Muscle layer of duodenum (tissue), 2 donors: ENCODE data around the gene CACNA1I.

Source experiments
- H3K27ac ChIP-seq: one replicate; pipeline ENCODE4 v1.7.0; 2013; ENCODE audit warnings: mild to moderate bottlenecking, low read length
- H3K27me3 ChIP-seq: one replicate; pipeline ENCODE4 v1.7.0; 2013; ENCODE audit warnings: low read depth, mild to moderate bottlenecking, control low read depth, low read length
- H3K36me3 ChIP-seq, 2 donors: one replicate each; pipeline ENCODE4 v1.7.0; 2013; ENCODE audit warnings: low read length in 2 of 2, control low read depth in 1 of 2, mild to moderate bottlenecking in 1 of 2; ENCODE audit not compliant: insufficient read depth in 2 of 2, control insufficient read depth in 1 of 2
- H3K4me1 ChIP-seq, 2 donors: one replicate each; pipeline ENCODE4 v1.7.0; 2013; ENCODE audit warnings: low read length in 2 of 2, mild to moderate bottlenecking in 2 of 2, control low read depth in 1 of 2, moderate library complexity in 1 of 2; ENCODE audit not compliant: insufficient read depth in 2 of 2, control insufficient read depth in 1 of 2
- H3K4me3 ChIP-seq, 2 donors: one replicate each; pipeline ENCODE4 v1.7.0; 2013; ENCODE audit warnings: low read length in 2 of 2, low read depth in 1 of 2, mild to moderate bottlenecking in 1 of 2
- H3K9me3 ChIP-seq, 2 donors: one replicate each; pipeline ENCODE4 v1.7.0; 2013; ENCODE audit warnings: low read length in 2 of 2, control low read depth in 1 of 2, mild to moderate bottlenecking in 1 of 2; ENCODE audit not compliant: control insufficient read depth in 1 of 2
- donor health status: healthy.

CACNA1I gene

DNA sequence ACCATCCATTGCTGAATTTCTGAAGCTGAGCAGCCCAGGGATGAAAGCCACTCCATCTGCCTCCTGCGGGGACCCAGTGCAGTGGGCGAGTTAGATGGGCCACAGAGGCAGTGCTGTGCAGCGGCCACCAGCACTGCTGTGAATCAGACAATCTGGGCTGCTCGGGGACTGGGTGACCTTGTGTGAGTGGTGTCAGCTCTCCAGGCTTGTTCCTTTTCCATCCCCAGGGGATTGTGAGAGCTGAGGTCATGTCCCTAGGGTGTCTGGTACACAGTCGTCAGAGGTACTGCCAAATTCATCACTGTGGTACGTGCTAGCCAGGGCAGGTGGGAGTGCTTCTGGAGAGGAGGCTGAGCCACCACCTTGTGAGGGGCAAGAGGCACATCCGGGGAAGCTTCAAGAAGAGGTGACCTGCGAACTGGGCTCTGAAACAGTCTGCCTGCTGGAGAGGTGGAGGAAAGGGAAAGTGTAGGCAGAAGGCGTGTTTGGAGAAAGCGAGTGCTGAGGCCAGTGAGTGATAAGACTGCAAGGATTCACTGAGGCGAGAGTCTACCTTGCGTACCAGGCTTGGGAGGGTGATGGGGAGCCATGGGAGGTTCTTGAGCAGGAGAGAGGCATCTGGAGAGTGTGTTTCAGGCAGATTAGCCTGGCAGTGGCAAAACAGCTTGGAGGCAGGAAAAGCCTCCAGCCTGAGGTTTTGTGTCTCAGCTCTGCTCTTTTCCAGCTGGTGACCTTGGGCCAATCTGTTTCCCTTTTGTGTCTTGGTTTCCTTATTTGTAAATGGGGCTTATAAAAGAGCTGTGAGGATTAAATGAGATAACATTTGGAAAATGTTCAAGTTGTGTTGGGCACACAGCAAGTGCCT, 22.7 kb downstream of the CACNA1I start:
- no peak overlapping the region for H3K4me3 ChIP-seq
- no peaks in the 10 kb centered on the region for H3K9me3 ChIP-seq
- no peaks in the 10 kb centered on the region for H3K4me1 ChIP-seq
- H3K27ac ChIP-seq = no peak overlapping the region
- H3K36me3 ChIP-seq = no peaks in the 10 kb centered on the region
- H3K27me3 ChIP-seq = peaks cover 15% of the 10 kb centered on the region

DNA sequence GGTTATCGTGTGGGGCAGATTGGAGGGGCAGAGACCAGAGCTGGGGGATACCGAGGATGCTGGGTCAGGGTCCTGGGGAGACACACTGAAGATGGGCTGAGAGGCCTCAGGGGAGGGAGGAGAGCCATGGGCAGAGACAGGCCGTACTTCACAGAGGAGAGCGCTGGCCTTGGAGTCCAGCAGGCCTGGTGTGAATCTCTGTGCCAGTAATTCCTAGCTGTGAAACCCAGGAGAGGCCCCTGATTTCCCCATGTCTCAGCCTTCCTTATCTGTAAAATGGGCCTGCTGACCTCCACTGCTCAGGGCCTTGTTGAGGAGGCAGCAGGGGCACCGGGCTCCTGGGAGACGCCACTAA, 23.4 kb downstream of the CACNA1I start:
- H3K36me3 ChIP-seq = no peaks in the 10 kb centered on the region
- H3K9me3 ChIP-seq = no peaks in the 10 kb centered on the region
- H3K27ac ChIP-seq = no peak overlapping the region
- H3K4me1 ChIP-seq = no peaks in the 10 kb centered on the region
- no peak overlapping the region for H3K4me3 ChIP-seq
- H3K27me3 ChIP-seq = peaks cover 15% of the 10 kb centered on the region

DNA sequence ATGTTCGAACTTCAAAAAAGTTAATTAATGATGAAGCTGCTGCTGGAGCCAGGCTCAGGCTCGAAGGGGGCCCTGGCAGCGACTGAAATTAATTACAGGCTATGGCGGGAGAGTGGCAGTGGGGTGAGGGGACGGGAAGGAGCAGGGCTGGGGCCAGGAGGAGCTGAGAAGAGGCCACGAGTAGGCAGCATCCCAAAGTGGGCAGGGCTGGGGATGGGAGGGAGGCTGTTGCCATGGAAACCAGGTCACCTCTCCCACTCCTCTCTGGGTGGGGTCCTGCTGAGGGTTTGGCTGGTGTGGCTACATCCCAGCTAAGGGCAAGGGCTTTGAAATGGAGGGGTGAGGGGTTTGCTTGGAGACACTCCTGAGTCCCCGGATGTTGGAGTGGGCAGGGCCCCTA, 23.9 kb downstream of the CACNA1I start:
- no peak overlapping the region for H3K27ac ChIP-seq
- H3K9me3 ChIP-seq = no peaks in the 10 kb centered on the region
- H3K4me1 ChIP-seq = no peaks in the 10 kb centered on the region
- no peak overlapping the region for H3K4me3 ChIP-seq
- H3K27me3 ChIP-seq = peaks cover 15% of the 10 kb centered on the region
- no peaks in the 10 kb centered on the region for H3K36me3 ChIP-seq

DNA sequence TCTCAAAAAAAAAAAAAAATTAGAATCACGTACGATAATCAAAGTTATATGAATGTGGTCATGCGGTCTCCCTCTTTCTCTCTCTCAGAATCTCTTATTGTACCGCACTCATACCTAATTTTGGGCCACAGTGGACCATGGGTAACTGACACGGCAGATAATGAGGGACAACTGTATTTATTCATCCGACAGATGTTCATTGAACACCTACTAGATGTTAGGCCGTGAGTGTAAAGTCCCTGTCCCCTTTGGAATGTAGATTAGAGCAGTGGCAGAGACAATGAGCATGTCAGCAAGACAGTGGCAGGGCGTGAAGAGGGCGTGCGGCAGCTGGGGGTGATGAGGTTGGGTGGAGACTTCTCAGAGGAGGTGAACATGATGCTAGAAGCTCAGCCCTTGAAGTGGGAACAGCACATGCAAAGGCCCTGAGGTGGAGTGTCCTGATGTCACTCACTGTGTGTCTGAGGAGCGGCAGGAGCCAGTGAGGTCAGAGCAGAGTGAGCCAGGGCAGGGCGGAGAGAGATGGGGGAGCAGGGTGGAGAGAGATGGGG, 25.1 kb downstream of the CACNA1I start:
- H3K27me3 ChIP-seq = peaks cover 15% of the 10 kb centered on the region
- no peaks in the 10 kb centered on the region for H3K36me3 ChIP-seq
- no peak overlapping the region for H3K27ac ChIP-seq
- H3K4me3 ChIP-seq = no peak overlapping the region
- H3K9me3 ChIP-seq = no peaks in the 10 kb centered on the region
- no peaks in the 10 kb centered on the region for H3K4me1 ChIP-seq

DNA sequence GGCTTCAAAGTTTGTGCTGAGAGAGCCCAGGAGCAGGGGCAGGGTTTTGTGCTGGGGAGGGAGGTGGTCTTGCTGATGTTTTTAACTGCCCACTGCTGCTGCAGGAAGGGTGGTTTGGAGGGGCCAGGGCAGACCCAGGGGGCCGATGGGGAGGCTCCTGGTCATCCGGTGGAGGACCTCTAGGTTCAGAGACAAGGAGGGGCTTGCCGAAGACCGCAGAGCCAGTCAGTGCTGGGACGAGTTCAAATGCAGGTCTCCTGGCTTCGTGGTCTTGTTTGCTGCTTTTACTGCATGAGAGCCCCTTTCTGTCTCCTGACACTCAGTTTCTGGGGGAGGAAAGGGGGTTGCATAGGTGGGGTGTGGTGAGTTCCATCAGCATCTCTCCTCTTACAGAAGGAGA, 26.0 kb downstream of the CACNA1I start:
- Histone ChIP-seq H3K9me3 (no peaks in the 10 kb centered on the region), H3K27me3 (peaks cover 15% of the 10 kb centered on the region), H3K27ac (no peak overlapping the region), H3K4me1 (no peaks in the 10 kb centered on the region), H3K36me3 (no peaks in the 10 kb centered on the region), H3K4me3 (no peak overlapping the region)

DNA sequence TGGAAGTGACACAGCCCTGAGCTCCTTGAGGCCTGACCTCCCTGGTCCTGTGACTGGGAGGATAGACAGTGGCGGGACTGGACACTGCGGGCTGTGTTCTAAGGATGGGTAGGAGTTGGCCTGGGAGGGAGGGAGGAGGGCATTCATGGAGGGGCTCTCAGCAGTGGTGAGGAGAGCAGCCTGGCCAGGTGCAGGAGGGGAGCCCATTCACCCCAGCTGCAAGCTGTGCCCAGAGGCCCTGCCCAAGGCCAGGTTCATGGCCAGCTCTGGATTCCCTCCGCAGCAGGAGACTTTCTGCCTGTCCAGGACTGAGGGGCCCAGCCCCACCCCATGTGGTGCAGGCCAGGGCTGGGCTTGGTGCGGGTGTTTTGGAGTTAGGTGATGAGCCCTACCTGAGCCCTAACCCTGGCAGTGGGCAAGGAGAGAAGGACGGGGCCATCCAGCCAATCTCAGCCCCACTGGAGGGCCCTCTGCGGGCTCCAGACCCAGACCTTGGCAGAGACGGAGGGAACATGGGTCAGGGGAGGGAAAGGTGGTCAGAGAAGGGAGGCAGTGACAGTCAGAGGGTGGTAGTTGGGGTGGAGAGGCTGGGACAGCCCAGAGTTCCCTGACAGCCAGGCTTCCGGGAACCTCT, 26.8 kb downstream of the CACNA1I start:
- Histone ChIP-seq H3K4me1 (no peaks in the 10 kb centered on the region), H3K27me3 (peaks cover 15% of the 10 kb centered on the region), H3K4me3 (no peak overlapping the region), H3K27ac (no peak overlapping the region), H3K36me3 (no peaks in the 10 kb centered on the region), H3K9me3 (no peaks in the 10 kb centered on the region)

DNA sequence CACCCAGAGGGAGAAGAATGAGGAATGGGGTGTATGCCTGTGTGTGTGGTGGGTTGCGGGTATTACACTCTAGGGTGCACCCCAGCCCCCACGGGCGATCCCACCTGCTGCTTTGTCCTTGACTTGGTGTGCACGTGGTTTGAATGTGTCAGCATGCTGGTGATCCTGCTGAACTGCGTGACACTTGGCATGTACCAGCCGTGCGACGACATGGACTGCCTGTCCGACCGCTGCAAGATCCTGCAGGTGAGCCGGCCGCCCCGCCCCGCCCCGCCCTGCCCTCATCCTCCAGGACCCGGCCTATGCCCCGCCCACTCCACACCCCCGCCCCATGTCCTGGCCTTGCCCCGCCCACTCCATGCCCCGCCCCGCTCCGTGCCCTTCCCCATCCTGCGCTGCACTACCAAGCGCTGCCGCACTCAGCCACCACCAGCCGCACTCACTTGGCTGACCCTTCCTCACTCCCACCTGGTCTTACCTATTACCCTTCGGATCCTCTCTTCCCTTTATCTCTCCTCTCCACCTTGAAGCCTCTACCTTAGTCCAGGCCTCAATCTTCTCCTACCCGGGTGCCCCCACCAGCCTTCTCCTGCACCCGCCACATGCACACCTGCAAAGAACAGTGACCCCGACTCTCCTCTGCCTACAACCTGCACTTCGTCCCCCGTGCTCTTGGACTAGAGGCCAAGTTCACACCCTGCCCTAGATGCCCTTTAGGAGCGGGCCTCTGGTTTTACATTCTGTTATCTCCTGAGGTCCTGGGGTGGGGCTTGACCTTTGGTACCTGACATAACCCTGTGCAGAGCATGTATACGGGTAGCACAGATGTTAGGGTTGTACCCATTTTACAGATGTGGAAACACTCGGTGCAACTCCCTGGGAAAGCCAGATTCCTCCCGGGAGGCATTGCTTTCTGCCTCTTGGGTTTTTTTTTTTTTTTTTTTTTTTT, 27.7 kb downstream of the CACNA1I start:
- Histone ChIP-seq H3K27me3 (peaks cover 15% of the 10 kb centered on the region), H3K27ac (no peak overlapping the region)

DNA sequence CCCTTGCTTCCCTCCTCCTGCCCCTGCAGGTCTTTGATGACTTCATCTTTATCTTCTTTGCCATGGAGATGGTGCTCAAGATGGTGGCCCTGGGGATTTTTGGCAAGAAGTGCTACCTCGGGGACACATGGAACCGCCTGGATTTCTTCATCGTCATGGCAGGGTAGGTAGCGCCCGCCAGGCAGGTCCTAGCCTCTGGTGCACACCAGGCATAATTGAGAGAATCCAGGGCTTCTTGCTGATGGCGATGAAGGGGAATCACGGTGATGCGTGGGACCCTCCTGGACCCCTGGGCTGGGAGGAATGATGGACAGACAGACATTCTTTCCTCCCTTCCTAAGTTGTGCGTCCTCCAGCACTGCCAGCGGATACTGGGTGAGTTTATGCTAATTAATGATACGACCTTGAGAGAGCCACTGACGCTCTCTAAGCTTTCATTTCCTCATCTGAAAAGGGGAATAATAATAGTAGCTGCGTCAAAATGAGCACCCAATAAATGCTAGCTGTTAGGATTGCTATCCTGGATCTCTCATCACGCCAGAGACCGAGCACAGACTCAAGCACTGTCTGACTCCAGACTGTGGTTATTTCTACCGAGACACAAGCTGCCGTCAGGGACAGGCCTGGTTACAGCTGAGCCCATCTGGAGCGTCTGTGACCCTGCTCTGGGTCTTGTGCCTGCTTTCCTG, 30.1 kb downstream of the CACNA1I start:
- peaks cover 5 to 7% of the 10 kb centered on the region in 2 donors for H3K9me3 ChIP-seq
- no peaks in the 10 kb centered on the region for H3K36me3 ChIP-seq
- no peak overlapping the region for H3K4me3 ChIP-seq
- no peak overlapping the region for H3K27ac ChIP-seq
- no peaks in the 10 kb centered on the region for H3K4me1 ChIP-seq
- peaks cover 15% of the 10 kb centered on the region for H3K27me3 ChIP-seq

More for the DNA sequence above, 27.7 kb downstream of the CACNA1I start:
- Histone ChIP-seq H3K9me3 (peaks cover 3 to 4% of the 10 kb centered on the region in 2 donors), H3K4me1 (no peaks in the 10 kb centered on the region), H3K4me3 (no peak overlapping the region), H3K36me3 (no peaks in the 10 kb centered on the region)

DNA sequence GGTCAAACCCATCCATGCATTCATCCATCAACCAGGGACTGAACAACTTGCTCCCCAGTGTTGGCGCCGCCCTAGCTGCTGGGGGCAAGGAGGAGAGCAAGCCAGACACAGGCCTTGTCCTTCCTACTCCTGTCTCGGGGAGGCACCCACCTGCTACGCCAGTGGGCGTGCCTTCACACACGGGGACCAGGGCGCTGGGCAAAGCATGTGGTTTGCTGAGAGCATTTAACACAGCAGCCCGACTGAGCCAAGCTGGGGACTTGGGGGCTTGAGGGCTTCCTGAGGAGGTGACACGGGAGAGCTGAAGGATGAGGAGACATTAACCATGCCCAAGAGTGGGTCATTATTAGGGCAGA, 30.6 kb downstream of the CACNA1I start:
- Histone ChIP-seq H3K27ac (no peak overlapping the region), H3K27me3 (peaks cover 15% of the 10 kb centered on the region)

DNA sequence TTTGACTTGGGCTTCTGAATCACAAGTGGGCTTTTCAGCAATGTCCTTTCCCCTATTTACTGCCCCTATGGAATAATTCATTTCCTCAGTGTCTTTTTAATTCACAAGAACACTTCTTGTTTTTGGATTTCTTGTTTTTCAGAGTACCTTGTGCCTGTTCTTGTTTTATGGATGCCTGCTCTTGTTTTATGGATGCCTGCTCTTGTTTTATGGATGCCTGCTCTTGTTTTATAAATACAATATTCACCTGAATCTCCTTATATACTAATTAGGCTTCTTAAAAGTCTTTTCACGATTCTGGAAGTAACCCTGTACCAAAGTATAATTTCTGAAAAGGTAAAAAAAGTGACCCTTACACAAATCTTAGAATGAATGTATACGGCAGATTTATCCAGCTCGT, 32.8 kb downstream of the CACNA1I start:
- Histone ChIP-seq H3K4me1 (no peaks in the 10 kb centered on the region), H3K4me3 (no peak overlapping the region), H3K36me3 (no peaks in the 10 kb centered on the region), H3K27me3 (no peaks in the 10 kb centered on the region), H3K9me3 (peaks cover 5 to 7% of the 10 kb centered on the region in 2 donors), H3K27ac (no peak overlapping the region)

More for the DNA sequence above, 30.6 kb downstream of the CACNA1I start:
- H3K4me3 ChIP-seq = no peak overlapping the region
- H3K4me1 ChIP-seq = no peaks in the 10 kb centered on the region
- H3K9me3 ChIP-seq = peaks cover 5 to 7% of the 10 kb centered on the region in 2 donors
- no peaks in the 10 kb centered on the region for H3K36me3 ChIP-seq
